Caco-2 (cell line): ENCODE measurements around the gene AP3B1. TPM values are rescaled to one million over a fixed set of nuclear protein-coding genes. Genes with fewer than 3 reads are reported as not detected.

Experiments used
- BruUV-seq: library from RNA; stranded (reverse); fragments of 400-500 nt; replicated peaks from 2 replicates; lab custom pipeline; 2021; lab: Mats Ljungman, UMichigan
- CTCF ChIA-PET: fragments of 300-600 bp; sonication (Branson Sonifier 250); formaldehyde crosslinking; loops from one replicate; lab custom pipeline; 2022; ENCODE audit warnings: antibody characterized with exemption; lab: Charles Lee
- POLR2A ChIA-PET: fragments of 300-600 bp; sonication (Branson Sonifier 250); formaldehyde crosslinking; loops from one replicate; lab custom pipeline; 2022; ENCODE audit warnings: antibody characterized with exemption; lab: Charles Lee
- DNase-seq, 2 experiments: peaks; one replicate each; pipeline versions ENCODE4 v3.0.0 to v3.0.0-alpha.2; 2020 to 2022
- H3K27me3 ChIP-seq: replicated peaks from 2 replicates; pipeline ENCODE4 v1.6.0; 2011; ENCODE audit warnings: low read length; ENCODE audit not compliant: control insufficient read depth, insufficient read depth
- H3K36me3 ChIP-seq: 2 replicates; pipeline ENCODE4 v1.5.1; 2011; ENCODE audit warnings: low read length; ENCODE audit not compliant: control insufficient read depth, insufficient read depth
- H3K4me1 ChIP-seq: fragments of 250-450 bp; sonication (Bioruptor Pico); 2 replicates; pipeline ENCODE4 v1.5.1; 2020; ENCODE audit warnings: mild to moderate bottlenecking
- H3K4me3 ChIP-seq: 2 replicates; pipeline ENCODE4 v1.5.1; 2011; ENCODE audit warnings: low read depth, mild to moderate bottlenecking, control low read depth, low read length
- H3K9me3 ChIP-seq: fragments of 250-450 bp; sonication (Bioruptor Pico); 2 replicates; pipeline ENCODE4 v1.5.1; 2020; ENCODE audit warnings: mild to moderate bottlenecking, moderate library complexity
- H3K27ac Mint-ChIP-seq: one replicate; pipeline ENCODE4 v1.8.0; 2022; ENCODE audit warnings: mixed read lengths; ENCODE audit not compliant: unreplicated experiment
- H3K27me3 Mint-ChIP-seq: one replicate; pipeline ENCODE4 v1.8.0; 2022; ENCODE audit warnings: mixed read lengths; ENCODE audit not compliant: insufficient read depth, unreplicated experiment
- H3K36me3 Mint-ChIP-seq: one replicate; pipeline ENCODE4 v1.8.0; 2022; ENCODE audit warnings: mild to moderate bottlenecking, mixed read lengths; ENCODE audit not compliant: insufficient read depth, unreplicated experiment
- H3K4me1 Mint-ChIP-seq: one replicate; pipeline ENCODE4 v1.8.0; 2022; ENCODE audit warnings: low read depth, mixed read lengths; ENCODE audit not compliant: unreplicated experiment
- H3K4me3 Mint-ChIP-seq: one replicate; pipeline ENCODE4 v1.8.0; 2022; ENCODE audit warnings: mild to moderate bottlenecking, moderate library complexity, mixed read lengths; ENCODE audit not compliant: unreplicated experiment
- H3K9me3 Mint-ChIP-seq: one replicate; pipeline ENCODE4 v1.8.0; 2022; ENCODE audit warnings: mixed read lengths; ENCODE audit not compliant: unreplicated experiment
- intact Hi-C: fragments of 100-400 bp; cut with micrococcal nuclease; formaldehyde crosslinking; loops from one replicate; pipeline ENCODE4 v1.10.0; 2022; ENCODE audit not compliant: unreplicated experiment
- total RNA-seq: library from RNA; stranded (reverse); gene quantifications from 2 replicates; pipeline ENCODE4 v1.2.3, GENCODE V29; 2022
- TF ChIP-seq, protein P1 (sequence below), 2 experiments: fragments of 200-600 bp in 1 of 2; IDR thresholded peaks; 1 replicate in 1 of 2; 2 replicates in 1 of 2; pipeline versions ENCODE4 v1.5.1 to v1.8.0; 2011 to 2022; ENCODE audit warnings: antibody characterized with exemption in 1 of 2, control low read depth in 1 of 2, inconsistent platforms in 1 of 2, low read depth in 1 of 2, low read length in 1 of 2, mild to moderate bottlenecking in 1 of 2, moderate library complexity in 1 of 2; ENCODE audit not compliant: insufficient read depth in 1 of 2, severe bottlenecking in 1 of 2, unreplicated experiment in 1 of 2

AP3B1 gene
- total RNA-seq, 1 experiment from 2014 or later, result 52.7 TPM

DNA sequence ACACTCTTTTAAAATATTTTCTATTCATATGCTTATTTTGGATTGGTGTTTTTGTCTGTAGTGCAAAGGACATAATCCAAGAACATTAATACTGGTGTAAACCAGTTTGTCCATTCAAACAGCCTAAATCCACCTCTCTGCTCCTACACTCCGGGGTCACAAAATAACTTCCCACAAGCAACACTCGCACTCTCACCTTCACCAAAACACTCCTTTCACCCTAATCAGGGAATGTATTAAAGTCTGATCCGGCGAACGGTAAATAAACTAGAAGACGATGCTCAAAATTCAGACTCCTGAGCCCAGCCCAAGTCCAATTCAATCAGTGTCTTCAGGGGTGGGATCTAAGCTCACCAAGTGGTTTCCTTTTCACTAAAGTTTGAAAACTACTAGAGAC, 649 bp downstream of the AP3B1 start:
- no peak for DNase-seq
- H3K4me1 ChIP-seq, result no peaks in the 10 kb centered on the region
- H3K36me3 Mint-ChIP-seq, result peaks cover 16% of the 10 kb centered on the region
- H3K9me3 Mint-ChIP-seq, result no peaks in the 10 kb centered on the region
- no peaks in the 10 kb centered on the region for H3K9me3 ChIP-seq
- TF ChIP-seq, protein P1, sequence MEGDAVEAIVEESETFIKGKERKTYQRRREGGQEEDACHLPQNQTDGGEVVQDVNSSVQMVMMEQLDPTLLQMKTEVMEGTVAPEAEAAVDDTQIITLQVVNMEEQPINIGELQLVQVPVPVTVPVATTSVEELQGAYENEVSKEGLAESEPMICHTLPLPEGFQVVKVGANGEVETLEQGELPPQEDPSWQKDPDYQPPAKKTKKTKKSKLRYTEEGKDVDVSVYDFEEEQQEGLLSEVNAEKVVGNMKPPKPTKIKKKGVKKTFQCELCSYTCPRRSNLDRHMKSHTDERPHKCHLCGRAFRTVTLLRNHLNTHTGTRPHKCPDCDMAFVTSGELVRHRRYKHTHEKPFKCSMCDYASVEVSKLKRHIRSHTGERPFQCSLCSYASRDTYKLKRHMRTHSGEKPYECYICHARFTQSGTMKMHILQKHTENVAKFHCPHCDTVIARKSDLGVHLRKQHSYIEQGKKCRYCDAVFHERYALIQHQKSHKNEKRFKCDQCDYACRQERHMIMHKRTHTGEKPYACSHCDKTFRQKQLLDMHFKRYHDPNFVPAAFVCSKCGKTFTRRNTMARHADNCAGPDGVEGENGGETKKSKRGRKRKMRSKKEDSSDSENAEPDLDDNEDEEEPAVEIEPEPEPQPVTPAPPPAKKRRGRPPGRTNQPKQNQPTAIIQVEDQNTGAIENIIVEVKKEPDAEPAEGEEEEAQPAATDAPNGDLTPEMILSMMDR (IDR thresholded peaks at IDR 0.05; ENCODE audit: insufficient read depth in 1 of 2, low read depth in 1 of 2, low read length in 1 of 2, severe bottlenecking in 1 of 2, unreplicated experiment in 1 of 2), result no peak
- peak overlapping the region; percentile 74 for H3K4me3 ChIP-seq
- TSS peak; percentile 67 for BruUV-seq
- intact Hi-C loops, result loop anchor here (1.0 kb wide), 1 partner anchor 66 kb away; the partner anchor contains the start of gene SCAMP1
- POLR2A ChIA-PET, result interaction anchor here (0.6 to 1.4 kb wide), 2 partner anchors 67 to 166 kb away, joined by 3 to 7 read pairs; partner anchors contain the start of gene SCAMP1
- H3K36me3 ChIP-seq, result no peaks in the 10 kb centered on the region
- peak overlapping the region; percentile 97 for H3K27ac Mint-ChIP-seq
- CTCF ChIA-PET, result interaction anchor here (0.9 kb wide), 1 partner anchor 66 kb away, joined by 4 read pairs; the partner anchor contains the start of gene SCAMP1
- peaks cover 6% of the 10 kb centered on the region for H3K4me1 Mint-ChIP-seq
- no peaks in the 10 kb centered on the region for H3K27me3 Mint-ChIP-seq
- H3K27me3 ChIP-seq, result no peaks in the 10 kb centered on the region
- peak overlapping the region; percentile 84 for H3K4me3 Mint-ChIP-seq

DNA sequence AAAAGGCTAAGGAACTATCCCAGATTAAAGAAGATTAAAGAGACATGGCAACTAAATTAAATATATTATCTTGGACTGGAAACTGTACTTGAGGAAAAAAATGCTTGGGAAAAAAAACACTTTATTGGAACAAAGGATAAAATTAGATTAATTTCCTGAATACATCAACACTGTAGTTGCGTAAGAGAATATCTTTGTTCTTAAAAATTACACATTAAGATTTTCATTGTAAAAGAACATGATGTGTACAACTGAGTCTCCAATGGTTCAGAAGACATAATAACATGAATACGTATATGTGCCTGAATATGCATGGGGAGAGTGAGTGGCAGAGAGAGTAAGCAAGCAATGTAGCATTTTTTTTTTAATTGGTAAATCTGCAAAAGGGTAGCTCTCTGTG, 2.8 kb downstream of the AP3B1 start:
- intact Hi-C loops, result no loop called here
- Histone ChIP-seq H3K36me3 (no peaks in the 10 kb centered on the region), H3K9me3 (no peaks in the 10 kb centered on the region), H3K4me3 (no peak overlapping the region), H3K27me3 (no peaks in the 10 kb centered on the region), H3K4me1 (no peaks in the 10 kb centered on the region)
- Mint-ChIP-seq H3K27ac (no peak overlapping the region), H3K9me3 (no peaks in the 10 kb centered on the region), H3K4me1 (peaks cover 6% of the 10 kb centered on the region), H3K4me3 (no peak overlapping the region), H3K27me3 (no peaks in the 10 kb centered on the region), H3K36me3 (peaks cover 16% of the 10 kb centered on the region)
- no peak for DNase-seq
- POLR2A ChIA-PET, result no interaction called here
- no TSS peak for BruUV-seq
- TF ChIP-seq, protein P1 (IDR thresholded peaks at IDR 0.05; ENCODE audit: insufficient read depth in 1 of 2, low read depth in 1 of 2, low read length in 1 of 2, severe bottlenecking in 1 of 2, unreplicated experiment in 1 of 2), result no peak
- CTCF ChIA-PET, result no interaction called here

DNA sequence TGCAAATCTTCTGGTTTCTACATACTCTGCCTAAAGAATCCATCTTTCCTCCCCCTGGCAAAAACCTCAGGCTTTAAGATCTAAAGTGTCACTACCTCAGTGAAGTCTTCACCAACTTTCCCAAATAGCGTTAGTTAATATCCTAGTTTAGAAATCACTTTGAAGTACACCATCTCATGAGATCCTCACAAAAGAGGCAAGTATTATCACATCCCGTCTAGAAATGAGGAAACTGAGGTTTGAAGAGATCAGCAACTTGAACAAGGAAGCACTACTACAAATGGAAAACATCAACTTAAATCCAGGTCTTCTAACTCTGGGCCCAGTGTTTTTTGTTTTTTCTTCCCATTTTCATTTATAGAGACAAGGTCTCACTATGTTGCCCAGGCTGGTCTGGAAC, 4.6 kb downstream of the AP3B1 start:
- Mint-ChIP-seq H3K27ac (no peak overlapping the region), H3K4me3 (no peak overlapping the region), H3K4me1 (peaks cover 14% of the 10 kb centered on the region), H3K36me3 (peaks cover 9% of the 10 kb centered on the region), H3K9me3 (no peaks in the 10 kb centered on the region), H3K27me3 (no peaks in the 10 kb centered on the region)
- Histone ChIP-seq H3K4me3 (no peak overlapping the region), H3K4me1 (no peaks in the 10 kb centered on the region), H3K9me3 (no peaks in the 10 kb centered on the region), H3K36me3 (no peaks in the 10 kb centered on the region), H3K27me3 (no peaks in the 10 kb centered on the region)
- POLR2A ChIA-PET, result no interaction called here
- BruUV-seq, result no TSS peak
- CTCF ChIA-PET, result no interaction called here
- no peak for DNase-seq
- intact Hi-C loops, result no loop called here
- TF ChIP-seq, protein P1 (IDR thresholded peaks at IDR 0.05; ENCODE audit: insufficient read depth in 1 of 2, low read depth in 1 of 2, low read length in 1 of 2, severe bottlenecking in 1 of 2, unreplicated experiment in 1 of 2), result no peak
